HG03354 (cell line): ENCODE data around the gene TMEM271.

ENCODE experiments used
- ATAC-seq: cut with Tn5 transposase; IDR thresholded peaks from one replicate; pipeline ENCODE4 v1.9.1; 2021; ENCODE audit warnings: mild to moderate bottlenecking; ENCODE audit not compliant: unreplicated experiment, poor library complexity, severe bottlenecking

The TMEM271 gene

DNA sequence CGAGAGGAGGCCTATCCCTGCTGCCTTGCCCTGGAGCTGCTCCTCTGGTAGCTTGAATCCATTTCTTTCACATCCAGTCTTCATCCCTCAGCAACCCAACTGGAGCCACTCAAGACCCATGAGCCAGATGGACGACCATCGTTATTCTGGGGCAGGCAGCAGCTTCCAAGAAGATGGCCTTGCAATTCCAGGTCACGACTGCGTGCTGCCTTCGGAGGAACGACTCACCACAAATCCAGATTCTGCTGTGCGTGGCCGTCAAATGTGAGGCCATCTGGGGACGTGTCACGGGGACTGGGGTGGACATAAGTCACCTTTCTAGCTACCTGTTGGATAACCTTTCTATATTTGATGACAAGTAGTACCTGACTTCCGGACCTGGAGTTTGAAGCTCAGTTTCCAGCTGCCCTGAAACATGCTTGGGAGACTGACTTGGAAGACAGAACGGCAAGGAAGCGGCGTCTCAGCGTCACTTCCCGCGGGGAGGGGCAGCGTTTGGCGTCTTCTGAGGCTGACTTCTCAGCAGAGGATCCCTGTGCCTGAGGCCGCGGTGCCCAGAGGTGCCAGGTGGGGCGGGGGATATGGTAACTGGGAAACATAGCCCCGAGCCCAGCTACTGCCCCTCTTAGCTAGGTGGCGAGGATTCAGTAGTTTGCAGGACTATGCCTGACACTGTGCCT lies 11.7 kb upstream of the TMEM271 start:
- ATAC-seq, result no peak

- ATAC-seq, result no peak
These were observed 7.7 kb upstream of the TMEM271 start for GRCh38 chr4:583820-584219.

DNA sequence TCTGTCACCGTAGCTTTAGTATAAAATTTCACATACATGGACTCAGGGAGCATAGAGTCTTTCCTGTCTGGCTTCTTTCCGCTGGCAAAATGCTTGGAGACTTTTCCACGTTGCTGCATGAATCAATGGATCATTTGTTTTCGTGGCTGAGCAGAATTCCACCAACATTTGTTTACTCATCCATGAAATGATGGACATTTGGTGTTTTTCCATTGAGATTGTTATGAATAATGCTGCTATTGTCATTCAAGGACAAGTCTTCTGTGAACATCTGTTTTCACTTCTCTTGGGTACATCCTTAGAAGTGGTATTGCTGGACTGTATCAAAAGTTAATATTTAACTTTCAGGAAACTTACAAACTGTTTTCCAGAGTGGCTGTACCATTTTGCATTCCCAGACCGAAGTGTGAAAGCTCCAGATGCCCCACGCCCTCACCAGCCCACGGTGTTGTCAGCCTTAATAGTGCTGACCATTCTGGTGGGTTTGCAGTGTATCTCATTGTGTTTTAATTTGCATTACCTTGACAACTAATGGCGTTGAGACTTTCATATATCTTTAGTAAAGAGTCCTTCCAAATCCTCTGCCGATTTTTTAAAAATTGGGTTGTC lies 5.8 kb upstream of the TMEM271 start:
- no peak for ATAC-seq

DNA sequence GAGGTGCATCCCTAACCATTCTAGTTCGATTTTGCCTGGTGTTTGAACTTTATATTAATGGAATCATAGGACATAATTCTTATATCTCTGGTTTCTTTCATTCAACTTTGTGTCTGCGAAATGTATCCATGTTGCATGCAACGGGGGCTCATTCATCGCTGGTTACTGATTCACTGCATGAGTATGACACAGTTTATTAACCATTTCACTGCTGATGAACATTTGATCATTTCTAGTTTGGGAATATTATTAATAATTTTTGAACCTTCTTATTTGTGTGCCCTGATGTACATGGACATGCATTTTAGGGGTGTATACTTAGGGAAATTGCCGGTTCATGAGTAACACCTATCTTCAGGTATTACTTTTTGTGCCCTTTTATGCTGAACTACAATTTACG lies 5.1 kb upstream of the TMEM271 start:
- no peak for ATAC-seq

- ATAC-seq, result no peak
These were observed 3.6 kb upstream of the TMEM271 start for GRCh38 chr4:579543-580175.

- no peak for ATAC-seq
These were observed 2.7 kb upstream of the TMEM271 start for GRCh38 chr4:578451-579443.

DNA sequence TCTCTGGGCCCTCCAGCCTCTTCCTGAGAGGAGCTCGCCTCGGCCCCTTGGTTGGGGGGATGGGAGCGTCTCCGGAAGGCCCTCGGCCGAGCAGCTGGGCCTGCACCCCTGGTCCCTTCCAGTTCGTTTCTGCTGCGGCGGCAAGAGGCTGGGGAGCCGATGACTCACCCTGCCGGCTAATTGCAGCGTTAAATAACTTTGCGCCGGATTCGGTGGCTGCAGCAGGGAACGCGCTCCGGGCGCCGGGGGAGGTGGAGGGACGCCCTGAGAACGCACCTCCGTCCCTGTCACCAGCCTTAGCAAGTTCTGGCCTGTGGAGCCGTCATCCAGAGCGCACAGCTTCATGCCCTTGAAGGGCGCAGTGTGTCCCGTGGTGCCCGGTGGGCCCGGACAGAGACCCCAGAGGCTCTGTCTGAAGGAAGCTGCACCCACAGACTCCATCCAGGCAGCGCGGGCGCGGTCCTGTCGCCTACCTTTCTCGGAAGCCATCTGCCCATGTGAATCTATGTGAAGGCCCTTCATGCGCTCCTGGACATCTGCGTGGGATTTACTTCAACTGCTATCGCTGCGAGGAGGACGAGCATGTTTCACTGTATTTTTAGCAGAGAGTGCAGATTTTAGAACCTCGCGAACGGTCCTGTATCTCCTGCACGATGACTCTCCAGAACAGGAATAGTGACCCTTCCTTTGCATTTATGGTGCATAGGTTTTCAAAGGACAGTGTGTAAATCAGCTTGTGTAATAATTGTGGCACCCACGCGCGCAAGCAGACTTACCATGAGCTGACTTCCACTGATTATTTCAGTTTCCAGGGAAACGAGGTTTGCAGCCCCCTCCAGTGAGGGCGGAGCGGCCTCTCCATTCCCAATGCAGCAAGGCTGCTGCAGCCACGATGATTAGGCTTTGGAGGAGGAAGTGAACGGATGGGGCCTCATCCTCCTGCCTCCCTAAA lies 1.7 kb upstream of the TMEM271 start:
- no peak for ATAC-seq

- no peak for ATAC-seq
These were observed 950 bp upstream of the TMEM271 start for GRCh38 chr4:576991-577498.

DNA sequence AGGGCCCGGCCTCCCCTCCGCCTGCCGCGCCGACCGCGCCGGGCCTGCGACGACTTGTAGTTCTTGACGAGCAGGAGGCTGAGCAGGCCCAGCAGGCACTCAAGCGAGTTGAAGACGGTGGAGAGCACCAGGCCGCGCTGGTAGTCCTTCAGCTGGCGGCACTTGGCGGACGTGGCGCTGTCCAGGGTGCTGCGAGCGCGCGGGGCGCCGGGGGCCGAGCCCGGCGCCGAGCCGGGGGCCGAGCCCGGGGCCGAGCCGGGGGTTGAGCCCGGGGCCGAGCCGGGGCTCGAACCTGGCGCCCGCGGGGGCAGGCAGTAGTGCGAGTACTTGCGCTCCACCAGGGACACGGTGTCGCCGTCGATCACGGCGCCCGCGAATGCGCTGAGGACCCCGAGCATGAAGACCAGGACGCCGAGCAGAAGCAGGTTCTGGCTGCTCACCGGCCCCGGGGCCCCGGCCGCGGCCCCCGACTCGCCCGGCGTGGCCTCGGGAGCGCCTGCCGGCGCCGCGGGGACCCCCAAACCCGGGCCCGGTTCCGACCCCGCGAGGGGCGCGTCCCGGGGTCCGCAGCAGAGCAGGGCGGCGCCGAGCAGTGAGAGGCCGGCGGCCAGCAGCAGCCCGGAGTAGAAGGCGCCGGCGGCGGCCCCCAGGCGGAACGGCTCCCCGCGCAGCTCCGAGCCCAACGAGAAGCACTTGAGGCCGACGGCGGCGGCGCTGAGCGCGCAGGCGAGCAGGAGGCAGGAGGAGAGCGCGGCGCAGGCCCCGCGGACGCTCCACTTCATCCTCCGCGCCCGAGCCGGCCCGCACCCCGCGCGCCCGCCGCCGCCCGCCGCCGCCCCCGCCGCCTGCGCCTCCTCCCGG lies 584 bp downstream of the TMEM271 start:
- ATAC-seq, result no peak

DNA sequence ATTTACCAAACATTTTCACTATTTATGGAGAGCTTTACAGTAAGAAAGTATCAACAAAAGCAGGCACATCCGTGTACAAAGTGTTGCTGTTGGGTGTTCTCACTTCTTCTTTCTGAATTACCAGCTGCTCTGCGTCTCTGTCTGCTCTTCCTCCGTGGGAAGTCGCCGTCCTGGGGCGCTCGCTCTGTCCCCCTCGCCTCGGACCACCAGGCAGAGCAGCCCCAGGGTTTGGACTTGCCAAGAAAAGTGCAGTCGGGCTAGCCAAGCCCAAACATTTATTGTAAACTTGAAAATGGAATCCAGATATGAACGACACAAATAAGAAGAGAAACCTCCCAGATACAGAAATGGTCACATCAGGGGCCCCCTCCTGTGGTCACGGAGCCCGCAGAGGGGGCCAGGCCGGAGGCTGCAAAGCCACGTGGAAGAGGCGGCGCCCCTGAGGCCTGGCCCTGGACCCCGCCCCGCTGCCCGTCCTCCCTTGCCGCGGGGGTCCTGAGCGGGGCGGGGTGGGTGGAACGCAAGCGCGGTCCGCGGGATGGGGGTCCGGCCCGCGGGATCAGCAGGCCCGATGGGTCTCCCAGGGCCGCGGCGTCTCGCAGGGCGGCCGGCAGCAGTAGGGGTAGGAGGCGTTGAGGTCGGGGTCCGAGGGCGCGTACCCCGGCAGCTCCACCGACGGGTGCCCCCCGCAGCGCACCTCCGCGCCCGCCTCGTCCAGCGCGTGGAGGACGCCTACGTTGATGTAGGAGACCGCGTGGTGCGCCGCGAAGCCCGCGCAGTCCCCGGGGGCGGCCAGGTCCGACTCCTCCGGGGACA lies 1.5 kb downstream of the TMEM271 start:
- ATAC-seq, result no peak

DNA sequence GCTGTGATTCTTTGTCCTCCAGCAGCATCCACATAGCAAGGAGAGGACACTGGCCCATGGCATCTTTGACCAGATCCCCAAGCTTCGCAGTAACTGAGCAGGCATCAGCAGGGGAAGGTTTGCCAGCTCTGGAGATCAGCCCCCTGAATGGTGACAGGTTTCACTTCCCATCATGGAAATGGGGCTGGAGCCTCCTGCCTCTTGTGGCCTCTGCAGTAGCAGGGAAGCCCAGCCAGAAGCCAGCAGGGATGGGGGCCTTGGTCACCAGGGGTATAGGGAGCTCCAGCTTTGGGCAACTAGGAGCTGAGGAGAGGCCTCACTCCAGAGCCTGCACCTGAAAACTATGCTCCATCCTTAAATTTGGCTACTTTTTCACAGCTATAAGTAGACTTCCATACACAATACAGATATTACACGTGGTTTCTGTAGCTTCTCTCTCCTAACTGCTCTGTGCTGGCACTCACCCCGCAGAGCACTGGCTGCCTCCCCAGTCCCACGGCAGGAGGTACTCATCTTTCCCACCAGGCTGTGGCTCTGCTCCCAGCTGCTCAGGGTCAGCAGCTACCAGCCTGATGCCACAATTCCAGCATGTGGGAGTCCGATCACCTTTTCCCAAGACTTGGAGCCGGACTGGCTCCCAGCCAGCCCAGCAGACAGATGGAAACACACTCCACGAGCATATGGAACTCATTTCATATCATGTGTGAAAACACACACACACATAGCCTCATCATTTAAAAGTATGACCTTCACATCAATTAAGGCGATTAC lies 2.8 kb downstream of the TMEM271 start:
- ATAC-seq, result no peak

- no peak for ATAC-seq
These were observed 3.5 kb downstream of the TMEM271 start for GRCh38 chr4:572594-572993.

GRCh38 chr4:571838-572572 lies 4.1 kb downstream of the TMEM271 start:
- no peak for ATAC-seq

- no peak for ATAC-seq
These were observed 5.3 kb downstream of the TMEM271 start for GRCh38 chr4:570754-571153.

DNA sequence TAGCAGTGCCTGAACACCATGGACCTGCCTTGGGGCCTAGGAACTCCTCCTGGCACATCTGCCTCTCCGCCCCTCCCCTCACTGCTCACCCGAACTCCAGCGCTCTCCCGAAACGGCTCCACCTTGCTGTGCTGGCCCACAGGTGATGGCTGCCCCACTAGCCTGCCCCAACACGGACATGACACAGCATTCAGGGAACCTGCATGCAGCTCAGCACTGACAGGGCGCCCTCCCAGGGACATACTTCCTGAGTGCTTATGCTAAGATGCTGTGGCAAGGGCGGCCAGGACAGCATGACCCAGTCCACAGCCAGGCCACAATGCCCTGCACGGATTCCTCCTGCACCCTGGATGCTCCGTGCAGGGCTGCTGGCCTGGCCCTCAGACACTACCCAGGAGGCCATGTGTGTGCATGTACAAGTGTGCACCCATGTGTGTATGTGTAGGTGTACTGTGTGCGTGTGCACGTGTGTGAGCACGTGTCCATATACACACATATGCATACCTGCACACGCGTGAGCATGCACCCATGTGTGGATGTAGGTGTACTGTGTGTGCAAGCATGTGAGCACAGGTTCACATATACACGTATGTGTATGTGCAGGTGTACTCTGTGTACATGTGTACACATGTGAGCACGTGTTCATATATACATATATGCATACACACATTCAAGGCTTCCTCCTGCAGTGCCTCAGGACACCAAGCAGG lies 6.0 kb downstream of the TMEM271 start:
- no peak for ATAC-seq
